ENCODE results near the gene WNT2B.

WNT2B gene

GRCh38 chr1:112529301-112529700 lies 20.5 kb downstream of the WNT2B start:
- DNase-seq, result peak; percentile 79

DNA sequence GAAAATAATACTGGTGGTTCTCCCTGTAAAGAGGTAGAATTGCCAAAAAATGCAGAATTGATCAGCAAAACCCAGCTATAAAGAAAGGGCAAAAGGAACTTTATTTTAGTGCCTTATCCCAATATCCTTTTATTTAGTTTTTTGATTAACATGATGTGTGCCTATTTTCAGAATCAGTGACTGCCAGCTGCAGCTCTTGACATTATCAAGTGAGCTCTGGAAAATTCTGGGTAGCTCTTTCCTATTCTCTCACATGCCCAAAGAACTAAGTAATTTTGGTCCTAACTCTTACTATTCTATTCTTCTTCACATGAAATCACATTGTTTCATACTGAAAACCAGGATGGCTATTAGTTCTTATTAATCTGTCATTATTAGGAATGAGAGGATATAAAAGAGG lies 22.1 kb downstream of the WNT2B start:
- no peak for DNase-seq

GRCh38 chr1:112532064-112532463 lies 23.3 kb downstream of the WNT2B start:
- no peak for DNase-seq

DNA sequence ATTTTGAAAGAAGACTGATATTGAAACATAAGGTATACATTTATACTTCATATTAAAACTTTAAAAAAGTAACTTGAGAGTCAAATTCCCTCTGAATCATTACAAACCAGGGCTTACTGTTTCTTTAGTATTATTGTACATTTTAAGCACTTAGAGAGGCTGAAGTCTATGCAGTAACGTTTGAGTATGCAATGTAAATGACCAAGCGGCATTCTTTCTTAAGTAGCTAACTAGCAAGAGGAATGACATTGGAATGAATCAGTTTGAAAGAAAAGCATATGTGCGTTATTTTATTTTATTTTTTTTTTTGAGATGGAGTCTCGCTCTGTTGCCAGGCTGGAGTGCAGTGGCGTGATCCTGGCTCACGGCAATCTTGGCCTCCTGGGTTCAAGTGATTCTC lies 24.3 kb downstream of the WNT2B start:
- peak; percentile 93 for DNase-seq

- peak; percentile 47 for DNase-seq
Observed at GRCh38 chr1:112536561-112536960, 27.8 kb downstream of the WNT2B start.

- no peak for DNase-seq
Observed at GRCh38 chr1:112537456-112537855, 28.7 kb downstream of the WNT2B start.

DNA sequence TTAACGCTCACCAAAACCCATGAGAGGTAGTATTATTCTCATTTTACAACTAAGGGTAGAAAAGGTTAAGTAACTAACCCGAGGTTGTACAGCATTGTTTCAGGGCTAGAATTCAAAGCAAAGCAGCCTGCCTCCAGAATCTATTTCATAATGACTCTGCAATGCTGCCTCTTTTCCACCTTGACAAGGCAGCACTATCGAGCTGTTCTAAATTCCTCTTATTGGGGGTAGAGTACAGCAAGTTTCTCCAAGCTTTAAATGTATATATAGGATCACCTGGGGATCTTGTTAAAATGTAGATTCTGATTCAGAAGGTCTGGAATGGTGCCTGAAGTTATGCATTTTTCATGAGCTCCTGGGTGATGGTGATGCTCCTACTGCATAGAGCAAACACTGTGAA lies 30.1 kb downstream of the WNT2B start:
- no peak for DNase-seq

GRCh38 chr1:112540226-112540794 lies 31.5 kb downstream of the WNT2B start:
- no peak for DNase-seq

DNA sequence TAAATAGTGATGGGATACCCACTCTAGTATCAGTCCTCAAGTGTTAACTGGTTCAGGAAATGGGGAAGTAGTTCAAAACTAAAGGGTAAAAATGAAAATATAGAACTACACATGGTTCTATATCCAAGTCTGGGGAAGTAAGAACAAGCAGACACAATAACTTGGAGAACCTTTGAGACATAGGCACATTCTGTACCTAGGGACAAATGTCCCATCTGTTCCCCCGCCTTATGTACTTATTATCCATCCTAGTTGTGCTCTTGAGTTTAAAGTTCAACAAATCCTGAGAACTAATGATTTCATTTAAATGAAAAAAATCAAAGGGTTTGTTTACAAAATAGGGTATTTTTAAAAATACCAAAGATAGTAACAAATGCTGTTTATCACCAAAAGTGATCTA lies 32.5 kb downstream of the WNT2B start:
- no peak for DNase-seq

DNA sequence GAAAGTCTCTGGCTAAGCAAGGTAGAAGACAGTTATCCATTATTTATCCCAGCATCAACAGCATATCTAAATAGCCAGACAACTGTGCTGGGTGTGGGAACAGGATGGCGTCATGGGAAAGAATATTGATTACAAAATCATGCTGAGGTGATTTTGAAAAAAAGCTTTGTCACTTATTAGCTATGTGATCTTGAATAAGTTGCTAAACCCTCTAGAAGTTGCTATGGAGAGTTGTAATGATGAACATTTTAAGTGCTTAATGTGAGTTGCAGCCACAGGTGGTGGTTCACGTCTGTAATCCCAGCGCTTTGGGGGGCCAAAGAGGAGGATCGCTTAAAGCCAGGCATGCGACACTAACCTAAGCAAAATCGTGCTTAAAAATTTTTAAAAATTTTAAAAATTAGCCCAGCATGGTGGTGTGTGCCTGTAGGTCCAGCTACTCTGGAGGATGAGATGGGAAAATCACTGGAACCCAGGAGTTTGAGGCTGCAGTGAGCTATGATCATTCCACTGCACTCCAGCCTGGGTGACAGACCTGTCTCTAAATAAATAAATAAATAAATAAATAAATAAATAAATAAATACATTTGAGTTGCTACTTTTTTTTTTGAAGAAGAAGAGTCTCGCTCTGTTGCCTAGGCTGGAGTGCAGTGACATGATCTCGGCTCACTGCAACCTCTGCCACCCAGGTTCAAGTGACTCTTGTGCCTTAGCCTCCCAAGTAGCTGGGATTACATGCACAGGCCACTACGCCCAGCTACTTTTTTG lies 33.6 kb downstream of the WNT2B start:
- DNase-seq, result no peak

DNA sequence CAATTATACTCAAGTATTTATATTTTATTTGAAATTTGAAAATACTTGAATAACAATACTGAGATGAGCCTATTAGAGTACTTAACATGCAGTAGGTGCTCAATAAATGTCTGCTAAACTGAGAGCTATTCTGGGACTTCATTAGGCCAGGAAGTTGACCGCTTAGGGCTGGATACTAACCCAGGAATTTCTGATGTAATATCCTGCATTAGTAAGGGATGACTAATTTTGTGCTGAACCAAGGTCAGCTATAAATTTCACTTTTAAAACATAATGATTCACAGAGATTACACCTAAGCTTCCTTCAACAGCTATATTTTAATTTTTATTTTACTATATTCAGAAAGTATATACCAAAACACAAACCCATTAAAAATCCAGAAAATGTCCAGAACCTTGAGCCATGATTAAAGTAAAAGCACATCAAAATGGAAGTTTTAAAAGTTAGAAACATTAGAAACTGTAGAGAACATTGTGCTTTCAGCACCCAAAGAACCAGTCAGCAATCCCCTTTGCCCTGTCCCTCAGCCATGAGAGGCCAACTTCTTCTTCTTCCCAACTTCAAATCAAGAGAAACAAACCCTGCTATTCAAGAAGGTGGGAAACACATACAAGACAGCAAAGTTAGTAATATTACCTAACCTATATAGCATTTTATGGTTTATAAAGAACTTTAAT lies 35.4 kb downstream of the WNT2B start:
- DNase-seq, result peak; percentile 95

DNA sequence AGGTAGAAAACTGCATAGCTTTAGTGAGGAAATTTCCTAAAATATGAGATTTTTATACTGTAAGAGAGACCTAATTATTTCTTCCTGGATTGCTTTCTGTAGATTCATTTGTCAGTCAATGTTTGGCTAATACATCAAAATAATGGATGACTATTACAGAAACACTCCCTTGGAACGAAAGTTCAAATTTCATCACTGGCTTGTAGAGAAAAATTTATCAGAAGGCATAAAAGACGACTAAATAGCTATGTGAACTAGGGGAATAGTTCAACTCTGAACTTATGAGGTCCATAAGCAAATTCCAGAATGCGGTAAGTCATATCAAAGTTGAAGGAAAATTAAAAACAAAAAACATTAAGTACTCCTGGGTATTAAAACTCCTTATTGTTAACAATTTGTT lies 36.0 kb downstream of the WNT2B start:
- DNase-seq, result peak; percentile 89

DNA sequence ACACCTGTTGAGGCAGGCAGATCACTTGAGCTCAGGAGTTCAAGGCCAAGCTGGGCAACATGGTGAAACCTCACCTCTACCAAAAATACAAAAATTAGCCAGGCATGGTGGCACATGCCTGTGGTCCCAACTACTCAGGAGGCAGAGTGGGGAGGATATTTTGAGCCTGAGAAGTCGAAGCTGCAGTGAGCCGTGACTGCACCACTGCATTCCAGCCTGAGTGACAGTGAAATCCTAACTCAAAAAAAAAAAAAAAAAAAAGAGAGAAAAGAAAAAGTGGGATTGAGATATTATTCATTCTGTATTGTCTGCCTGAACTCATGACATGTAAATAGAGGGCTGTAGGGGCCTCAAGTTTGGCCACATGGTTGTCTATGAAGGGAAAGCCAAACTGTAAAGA lies 37.3 kb downstream of the WNT2B start:
- DNase-seq, result no peak

- DNase-seq, result no peak
Observed at GRCh38 chr1:112548547-112548946, 39.8 kb downstream of the WNT2B start.

- DNase-seq, result no peak
Observed at GRCh38 chr1:112549590-112549989, 40.8 kb downstream of the WNT2B start.

- no peak for DNase-seq
Observed at GRCh38 chr1:112554411-112554810, 45.6 kb downstream of the WNT2B start.

- DNase-seq, result peak; percentile 71
Observed at GRCh38 chr1:112557385-112557784, 48.6 kb downstream of the WNT2B start.

DNA sequence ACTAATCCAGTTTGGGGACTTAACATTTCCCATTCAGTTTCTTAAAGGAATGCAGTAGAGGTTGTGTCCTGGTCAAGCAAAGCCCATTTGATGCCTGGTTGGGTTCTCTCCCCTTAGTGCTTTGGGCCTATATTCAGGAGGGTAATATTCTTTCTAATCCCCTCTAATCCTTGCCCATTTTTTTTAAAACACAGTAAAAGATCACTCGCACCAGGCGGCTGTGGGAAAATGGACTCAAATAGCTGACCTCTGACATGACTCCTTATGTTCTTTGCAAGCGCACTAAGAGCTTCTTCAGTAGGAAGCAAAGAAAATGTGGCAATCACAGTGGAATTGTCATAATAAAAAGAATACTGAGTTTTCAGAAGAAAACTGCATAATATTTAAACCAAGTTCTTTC lies 49.9 kb downstream of the WNT2B start:
- no peak for DNase-seq

GRCh38 chr1:112563341-112563740 lies 54.6 kb downstream of the WNT2B start:
- DNase-seq, result no peak

GRCh38 chr1:112564081-112564480 lies 55.3 kb downstream of the WNT2B start:
- no peak for DNase-seq

DNA sequence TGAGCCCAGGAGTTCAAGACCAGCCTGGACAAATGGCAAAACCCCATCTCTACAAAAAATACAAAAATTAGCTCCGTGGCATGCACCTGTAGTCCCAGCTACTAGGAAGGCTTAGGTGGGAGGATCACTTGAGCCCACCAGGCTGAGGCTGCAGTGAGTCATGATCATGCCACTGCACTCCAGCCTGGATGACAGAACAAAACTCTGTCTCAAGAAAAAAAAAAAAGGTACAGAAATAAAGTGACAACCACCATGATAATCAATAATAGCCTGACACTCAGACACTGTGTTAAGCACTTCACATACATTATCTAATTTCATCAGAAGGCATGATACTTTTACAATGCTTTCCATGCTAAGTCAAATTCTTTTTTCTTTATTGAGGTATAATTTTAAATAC lies 57.0 kb downstream of the WNT2B start:
- no peak for DNase-seq

GRCh38 chr1:112575154-112575804 lies 66.5 kb downstream of the WNT2B start:
- DNase-seq, result peak; percentile 96

DNA sequence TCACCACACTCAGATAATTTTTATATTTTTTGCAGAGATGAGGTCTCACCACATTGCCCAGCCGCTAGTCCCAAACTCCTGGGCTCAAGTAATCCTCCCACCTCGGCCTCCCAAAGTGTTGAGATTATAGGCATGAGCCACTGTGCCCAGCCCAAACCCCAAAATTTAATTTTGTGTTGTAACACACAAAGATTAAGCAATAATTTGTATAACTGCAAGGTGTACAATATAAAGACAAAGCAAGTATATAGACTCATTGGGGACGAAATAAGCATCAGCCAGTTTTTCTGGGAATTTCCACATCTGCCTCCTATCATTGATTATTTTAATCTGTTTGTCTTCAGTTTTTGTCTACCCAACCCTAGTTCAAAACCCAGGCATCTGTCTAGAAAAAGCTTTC lies 67.5 kb downstream of the WNT2B start:
- DNase-seq, result no peak

Data from HCEC 1CT (cell line).